Renal pelvis (tissue), 4 donors: ENCODE measurements around the gene RAC2. TPM values are rescaled to one million over a fixed set of nuclear protein-coding genes. Genes with fewer than 3 reads are reported as not detected.
A peak's percentile ranks its signal among the peaks of the same experiment; 100 is the strongest.

Experiments
- DNase-seq: peaks from one replicate; pipeline ENCODE4 v3.0.0-alpha.2; 2013
- polyA plus RNA-seq, 3 donors: library from polyadenylated mRNA; unstranded; fragments of 120-200 nt; gene quantifications; one replicate each; pipeline ENCODE4 v1.2.1, GENCODE V29; 2013; ENCODE audit not compliant: insufficient read length in 3 of 3

The RAC2 gene
- polyA plus RNA-seq, 3 donors, result 5.5 to 7.5 (median 6.3) TPM

GRCh38 chr22:37190262-37190780, 53.7 kb downstream of the RAC2 start:
- DNase-seq, result no peak

GRCh38 chr22:37188901-37189466, 55.1 kb downstream of the RAC2 start:
- DNase-seq, result peak; percentile 62

- DNase-seq, result peak; percentile 86
Observed at GRCh38 chr22:37187891-37188761, 55.9 kb downstream of the RAC2 start, which contains the start of gene C1QTNF6. Gene C1QTNF6, minus strand, starts transcription at chr22:37188247. Its CDS starts 34 bp downstream, at chr22:37188213.

- DNase-seq, result no peak
Observed at GRCh38 chr22:37187552-37187890, 56.5 kb downstream of the RAC2 start.

DNA sequence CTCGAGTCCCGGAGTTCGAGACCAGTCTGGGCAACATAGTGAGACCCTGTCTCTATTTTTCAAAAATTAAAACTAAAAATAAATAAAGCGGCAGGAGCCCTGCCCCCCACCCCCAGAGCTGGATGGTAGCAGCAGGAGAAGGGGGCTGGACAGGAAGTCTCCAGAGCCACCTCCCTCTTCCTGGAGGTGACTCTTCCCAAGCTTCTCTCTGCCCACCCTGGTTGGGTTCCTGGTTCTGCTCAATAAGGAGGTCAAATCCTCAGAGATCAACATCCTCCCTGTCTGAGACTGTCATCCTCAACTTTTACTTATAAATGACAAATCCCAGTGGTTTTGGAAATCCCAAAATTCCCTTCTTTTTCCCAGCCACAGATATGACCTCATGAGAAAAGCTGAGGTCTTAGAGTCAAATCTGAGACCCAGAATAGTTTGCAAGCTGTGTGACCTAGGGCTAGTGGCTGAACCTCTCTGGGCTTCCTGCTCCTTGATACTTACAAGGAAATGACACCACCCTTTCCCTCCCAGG, 57.0 kb downstream of the RAC2 start:
- no peak for DNase-seq

- peak; percentile 68 for DNase-seq
Observed at GRCh38 chr22:37186228-37186996, 57.7 kb downstream of the RAC2 start.

- no peak for DNase-seq
Observed at GRCh38 chr22:37185646-37186227, 58.3 kb downstream of the RAC2 start.

GRCh38 chr22:37184816-37185541, 59.1 kb downstream of the RAC2 start:
- no peak for DNase-seq

GRCh38 chr22:37184380-37184755, 59.7 kb downstream of the RAC2 start:
- no peak for DNase-seq

GRCh38 chr22:37183432-37184379, 60.4 kb downstream of the RAC2 start:
- no peak for DNase-seq

GRCh38 chr22:37182949-37183245, 61.2 kb downstream of the RAC2 start:
- no peak for DNase-seq

DNA sequence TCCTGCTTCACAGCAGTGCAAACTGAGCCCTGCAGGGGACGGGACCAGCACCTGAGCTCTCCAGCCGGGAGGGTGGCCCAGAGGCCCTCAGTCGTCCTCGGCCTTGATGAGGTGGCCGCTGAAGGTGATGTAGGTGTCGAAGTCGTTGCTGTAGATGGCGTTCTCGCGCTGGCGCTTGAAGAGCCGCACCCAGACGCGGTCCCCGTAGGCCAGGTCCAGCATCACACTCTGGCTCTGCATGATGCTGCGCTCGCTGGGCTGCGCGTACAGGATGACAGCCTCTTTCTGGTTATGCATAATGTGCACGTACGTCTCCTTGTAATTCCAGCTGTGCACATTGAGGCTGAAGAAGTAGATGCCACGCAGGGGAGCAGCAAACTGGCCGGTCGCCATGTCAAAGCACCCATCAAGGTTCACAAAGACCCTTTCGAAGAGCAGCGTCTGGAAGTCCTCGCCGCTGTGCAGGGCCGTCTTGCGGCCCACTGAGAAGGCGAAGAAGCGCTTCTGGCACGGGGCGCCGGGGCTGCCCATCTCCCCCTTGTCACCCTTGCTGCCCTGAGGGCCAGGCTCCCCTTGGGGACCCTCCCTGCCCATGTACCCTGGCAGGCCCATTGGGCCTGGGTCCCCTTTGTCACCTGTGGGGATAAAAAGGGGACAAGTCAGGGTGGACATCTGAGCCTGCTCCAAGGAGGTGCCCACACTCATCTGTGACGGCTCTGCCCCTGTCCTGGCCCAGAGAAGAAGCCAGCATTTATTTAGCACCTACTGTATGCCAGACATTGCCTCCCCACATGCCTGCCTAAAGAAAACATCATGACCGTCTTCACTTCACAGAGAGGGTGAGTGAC, 61.7 kb downstream of the RAC2 start:
- no peak for DNase-seq

- no peak for DNase-seq
Observed at GRCh38 chr22:37181681-37182080, 62.4 kb downstream of the RAC2 start.

GRCh38 chr22:37180531-37181231, 63.4 kb downstream of the RAC2 start:
- DNase-seq, result no peak

DNA sequence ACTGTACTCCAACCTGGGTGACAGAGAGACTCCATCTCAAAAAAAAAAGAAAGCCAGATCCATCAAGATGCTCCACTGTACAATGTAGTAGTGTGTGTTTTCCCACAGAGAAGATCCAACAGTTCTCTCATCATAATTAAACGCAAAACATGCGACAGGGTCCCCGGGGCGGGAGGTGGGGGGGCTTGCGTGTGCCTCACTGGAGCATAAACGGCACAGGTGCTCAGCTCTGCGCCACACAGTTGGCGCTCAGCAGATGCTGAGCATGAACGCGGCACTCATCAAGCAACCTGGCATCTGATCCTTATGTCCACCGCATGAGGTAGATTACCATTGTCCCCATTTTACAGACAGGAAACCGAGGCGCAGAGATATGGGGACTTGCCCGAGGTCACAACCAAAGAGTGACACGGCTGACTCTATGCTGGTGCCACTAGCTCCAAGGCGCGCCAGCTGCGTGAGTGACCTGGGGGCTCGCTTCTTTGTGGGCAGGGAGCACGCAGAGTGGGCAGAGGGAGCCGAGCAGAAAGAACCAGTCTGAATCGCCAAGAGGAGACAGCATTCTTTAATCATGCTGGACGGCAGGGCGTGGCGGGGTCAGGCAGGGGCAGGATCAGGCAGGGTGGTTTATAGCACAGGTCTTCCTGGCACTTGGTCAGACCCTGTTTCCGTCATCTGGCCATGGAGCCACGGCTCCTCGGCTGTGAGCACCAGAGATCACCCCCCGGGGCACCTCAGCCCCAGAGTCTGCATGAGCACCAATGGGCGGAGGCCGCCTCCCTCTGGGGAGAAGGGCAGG, 64.2 kb downstream of the RAC2 start:
- no peak for DNase-seq

DNA sequence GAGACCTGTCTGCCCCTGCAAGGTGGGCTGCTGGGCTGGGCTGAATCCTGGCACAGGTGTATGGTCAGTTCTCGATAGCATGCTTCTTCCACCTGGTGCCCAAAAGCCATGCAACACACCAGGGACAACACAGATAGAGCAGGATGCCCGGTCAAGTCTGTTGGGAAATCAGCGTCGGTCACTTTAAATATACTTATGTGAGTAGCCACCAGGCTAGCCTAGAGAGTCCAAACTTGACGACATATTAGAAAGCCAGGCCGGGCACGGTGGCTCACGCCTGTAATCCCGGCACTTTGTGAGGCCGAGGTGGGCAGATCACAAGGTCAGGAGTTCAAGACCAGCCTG, 65.0 kb downstream of the RAC2 start:
- DNase-seq, result no peak

GRCh38 chr22:37178350-37179125, 65.5 kb downstream of the RAC2 start:
- no peak for DNase-seq
